Pancreas (tissue), 10 donors: ENCODE results near the gene RCOR2. TPM values are rescaled to one million over a fixed set of nuclear protein-coding genes. Genes with fewer than 3 reads are reported as not detected.

Experiments used
- ATAC-seq, 4 donors: fragments of 200-7000 bp; cut with Tn5 transposase; one replicate each; pipeline versions ENCODE4 v1.8.0 to v1.9.1; 2020; ENCODE audit warnings: mild to moderate bottlenecking in 4 of 4, moderate library complexity in 4 of 4
- DNase-seq, 6 donors: peaks; one replicate each; pipeline ENCODE4 v3.0.0-alpha.2; 2020
- FAIRE-seq: peaks from 2 replicates; lab custom pipeline; 2012; peaks lifted over from hg19 to GRCh38; lab: Jason Lieb, UNC
- H3K27ac ChIP-seq, 4 donors: fragments of 200-600 bp; sonication (generic); 1 replicate in 3 of 4; 2 replicates in 1 of 4; pipeline versions ENCODE4 v1.5.0 to v1.8.0; 2020
- H3K27me3 ChIP-seq, 4 donors: fragments of 200-600 bp; one replicate each; pipeline ENCODE4 v1.8.0; 2021
- H3K36me3 ChIP-seq, 3 donors: fragments of 200-600 bp; sonication (generic) in 1 of 3; one replicate each; pipeline versions ENCODE4 v1.5.0 to v1.8.0; 2020 to 2021
- H3K4me1 ChIP-seq, 3 donors: fragments of 200-600 bp; one replicate each; pipeline ENCODE4 v1.8.0; 2021
- H3K4me3 ChIP-seq, 4 donors: fragments of 200-600 bp; sonication (generic) in 2 of 4; one replicate each; pipeline versions ENCODE4 v1.5.0 to v1.8.0; 2020 to 2021
- H3K9me3 ChIP-seq, 4 donors: fragments of 200-600 bp; one replicate each; pipeline ENCODE4 v1.8.0; 2021
- CTCF ChIP-seq, 4 donors: fragments of 200-600 bp; sonication (generic) in 3 of 4; IDR thresholded peaks; one replicate each; pipeline versions ENCODE4 v1.5.0 to v1.8.0; 2021; ENCODE audit warnings: antibody characterized with exemption in 4 of 4
- WGBS, 2 donors: extraction: QIAGEN DNeasy Blood & Tissue Kit; methylation state at CpG; one replicate each; pipeline ENCODE4 v1.1.7; 2013; 5-methylcytosine and 5-hydroxymethylcytosine counted together
- intact Hi-C, 3 donors: fragments of 100-400 bp; cut with DNase I; formaldehyde crosslinking; loops; one replicate each; pipeline versions ENCODE4 v1.11.1 to v1.14.2; 2022
- polyA plus RNA-seq, 2 donors: library from polyadenylated mRNA; stranded (reverse); fragments of 200-250 nt; gene quantifications; one replicate each; pipeline ENCODE4 v1.2.3, GENCODE V29; 2013
- total RNA-seq, 6 donors: library from RNA; stranded (reverse); fragmentation: NEBNext Ultra II Directional in 4 of 6; extraction: Animal tissue kit (Norgen Biotek cat#: 25700) in 4 of 6; gene quantifications; one replicate each; pipeline versions ENCODE4 v1.2.1 to v1.2.4, GENCODE V29; 2021 to 2023
- donor health status: healthy with polysubstance abuse.
- donor health status: DM: no; HTN: no; CAD: no; lungs with moderate emphysema.
- donor health status: DM: no; HTN: no; CAD: no.
- donor health status: control.
- donor health status: control.
- donor health status: Bipolar disorder and iron deficiency.
- donor health status: DM: yes; HTN: yes; CAD: no.
- donor health status: DM: no; HTN: no; CAD: no.
- donor health status: DM: no; HTN: no; CAD: no.
- donor health status: DM: yes; HTN: yes; CAD: no.

RCOR2 gene
- total and polyA plus RNA-seq, 8 donors: 0.37 to 1.9 (median 0.59) TPM

GRCh38 chr11:63908631-63909401 lies 8.1 kb downstream of the RCOR2 start:
- DNase-seq: no peak
- Histone ChIP-seq H3K4me3 (no peak overlapping the region), H3K4me1 (no peaks in the 10 kb centered on the region), H3K9me3 (no peaks in the 10 kb centered on the region), H3K36me3 (peaks cover 4 to 34% (median 11%) of the 10 kb centered on the region in 3 donors), H3K27ac (no peak overlapping the region), H3K27me3 (no peaks in the 10 kb centered on the region)
- intact Hi-C loops: loop anchor here in 1 of 3 donors (10.0 kb wide), 1 partner anchor 74 kb away; the partner anchor contains the start of gene MARK2
- peak in 1 of 4 donors; percentile 5 for ATAC-seq
- 89% methylated on average over 46 of the region's 46 CpGs for WGBS, 2 donors
- TF ChIP-seq CTCF (IDR thresholded peaks at IDR 0.05): no peak
- FAIRE-seq: no peak

GRCh38 chr11:63907808-63908530 lies 9.0 kb downstream of the RCOR2 start:
- H3K4me3 ChIP-seq: no peak overlapping the region
- intact Hi-C loops: loop anchor here in 1 of 3 donors (10.0 kb wide), 1 partner anchor 73 kb away; the partner anchor contains the start of gene MARK2
- no peak for TF ChIP-seq CTCF (IDR thresholded peaks at IDR 0.05)
- ATAC-seq (no peak), FAIRE-seq (no peak), DNase-seq (no peak)
- peaks cover 6 to 42% (median 19%) of the 10 kb centered on the region in 3 donors for H3K36me3 ChIP-seq
- H3K27ac ChIP-seq: no peak overlapping the region
- 91% methylated on average over 21 of the region's 21 CpGs for WGBS, 2 donors
- no peaks in the 10 kb centered on the region for H3K4me1 ChIP-seq
- H3K9me3 ChIP-seq: no peaks in the 10 kb centered on the region
- no peaks in the 10 kb centered on the region for H3K27me3 ChIP-seq

GRCh38 chr11:63907063-63907462 lies 9.9 kb downstream of the RCOR2 start:
- FAIRE-seq: no peak
- Histone ChIP-seq H3K36me3 (peaks cover 15 to 51% (median 28%) of the 10 kb centered on the region in 3 donors), H3K4me3 (no peak overlapping the region), H3K27me3 (no peaks in the 10 kb centered on the region), H3K9me3 (no peaks in the 10 kb centered on the region), H3K27ac (no peak overlapping the region), H3K4me1 (no peaks in the 10 kb centered on the region)
- 71 to 73% methylated on average over 6 of the region's 6 CpGs for WGBS, 2 donors
- TF ChIP-seq CTCF (IDR thresholded peaks at IDR 0.05): no peak
- no peak for ATAC-seq
- DNase-seq: no peak
- intact Hi-C loops: loop anchor here in 1 of 3 donors (10.0 kb wide), 1 partner anchor 72 kb away; the partner anchor contains the start of gene MARK2

GRCh38 chr11:63906585-63906984 lies 10.4 kb downstream of the RCOR2 start:
- no peak for DNase-seq

More at GRCh38 chr11:63906585-63906984, 10.4 kb downstream of the RCOR2 start:
- Histone ChIP-seq H3K9me3 (no peaks in the 10 kb centered on the region), H3K4me3 (no peak overlapping the region), H3K4me1 (no peaks in the 10 kb centered on the region), H3K27me3 (no peaks in the 10 kb centered on the region), H3K27ac (no peak overlapping the region), H3K36me3 (peaks cover 15 to 56% (median 32%) of the 10 kb centered on the region in 3 donors)
- no peak for FAIRE-seq
- intact Hi-C loops: loop anchor here in 1 of 3 donors (10.0 kb wide), 1 partner anchor 72 kb away; the partner anchor contains the start of gene MARK2
- WGBS, 2 donors: 85 to 91% methylated on average over 7 of the region's 7 CpGs
- TF ChIP-seq CTCF (IDR thresholded peaks at IDR 0.05): peak in 1 of 4 donors; percentile 12
- peak in 2 of 4 donors; percentile 19 to 32 for ATAC-seq
